GM12874 (cell line): ENCODE results near the gene PMP22.

Experiments used
- TF ChIP-seq, protein P1 (sequence below): IDR thresholded peaks from 2 replicates; pipeline ENCODE4 v1.5.1; 2011; ENCODE audit warnings: low read depth, mild to moderate bottlenecking, control low read depth, low read length, moderate library complexity; ENCODE audit not compliant: insufficient read depth

Gene PMP22

DNA sequence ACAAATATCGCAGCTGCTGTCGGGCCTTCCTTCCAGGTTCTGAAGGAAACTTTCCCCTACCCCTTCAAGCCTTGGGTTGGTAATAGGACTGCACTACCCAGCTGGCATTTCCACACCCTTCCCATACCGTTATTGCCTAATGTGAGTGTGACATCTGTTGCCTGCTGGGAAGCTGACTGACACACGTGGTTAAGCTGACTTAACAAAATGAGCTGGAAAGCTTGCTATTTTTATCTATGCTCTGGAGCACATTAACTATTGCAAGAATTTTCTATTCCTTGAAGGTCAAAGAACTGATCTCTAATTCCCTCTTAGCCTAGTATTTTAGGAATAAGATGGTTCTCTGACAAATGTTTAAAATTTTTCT is 79.5 kb downstream of the PMP22 start:
- TF ChIP-seq, protein P1, sequence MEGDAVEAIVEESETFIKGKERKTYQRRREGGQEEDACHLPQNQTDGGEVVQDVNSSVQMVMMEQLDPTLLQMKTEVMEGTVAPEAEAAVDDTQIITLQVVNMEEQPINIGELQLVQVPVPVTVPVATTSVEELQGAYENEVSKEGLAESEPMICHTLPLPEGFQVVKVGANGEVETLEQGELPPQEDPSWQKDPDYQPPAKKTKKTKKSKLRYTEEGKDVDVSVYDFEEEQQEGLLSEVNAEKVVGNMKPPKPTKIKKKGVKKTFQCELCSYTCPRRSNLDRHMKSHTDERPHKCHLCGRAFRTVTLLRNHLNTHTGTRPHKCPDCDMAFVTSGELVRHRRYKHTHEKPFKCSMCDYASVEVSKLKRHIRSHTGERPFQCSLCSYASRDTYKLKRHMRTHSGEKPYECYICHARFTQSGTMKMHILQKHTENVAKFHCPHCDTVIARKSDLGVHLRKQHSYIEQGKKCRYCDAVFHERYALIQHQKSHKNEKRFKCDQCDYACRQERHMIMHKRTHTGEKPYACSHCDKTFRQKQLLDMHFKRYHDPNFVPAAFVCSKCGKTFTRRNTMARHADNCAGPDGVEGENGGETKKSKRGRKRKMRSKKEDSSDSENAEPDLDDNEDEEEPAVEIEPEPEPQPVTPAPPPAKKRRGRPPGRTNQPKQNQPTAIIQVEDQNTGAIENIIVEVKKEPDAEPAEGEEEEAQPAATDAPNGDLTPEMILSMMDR = no peak

DNA sequence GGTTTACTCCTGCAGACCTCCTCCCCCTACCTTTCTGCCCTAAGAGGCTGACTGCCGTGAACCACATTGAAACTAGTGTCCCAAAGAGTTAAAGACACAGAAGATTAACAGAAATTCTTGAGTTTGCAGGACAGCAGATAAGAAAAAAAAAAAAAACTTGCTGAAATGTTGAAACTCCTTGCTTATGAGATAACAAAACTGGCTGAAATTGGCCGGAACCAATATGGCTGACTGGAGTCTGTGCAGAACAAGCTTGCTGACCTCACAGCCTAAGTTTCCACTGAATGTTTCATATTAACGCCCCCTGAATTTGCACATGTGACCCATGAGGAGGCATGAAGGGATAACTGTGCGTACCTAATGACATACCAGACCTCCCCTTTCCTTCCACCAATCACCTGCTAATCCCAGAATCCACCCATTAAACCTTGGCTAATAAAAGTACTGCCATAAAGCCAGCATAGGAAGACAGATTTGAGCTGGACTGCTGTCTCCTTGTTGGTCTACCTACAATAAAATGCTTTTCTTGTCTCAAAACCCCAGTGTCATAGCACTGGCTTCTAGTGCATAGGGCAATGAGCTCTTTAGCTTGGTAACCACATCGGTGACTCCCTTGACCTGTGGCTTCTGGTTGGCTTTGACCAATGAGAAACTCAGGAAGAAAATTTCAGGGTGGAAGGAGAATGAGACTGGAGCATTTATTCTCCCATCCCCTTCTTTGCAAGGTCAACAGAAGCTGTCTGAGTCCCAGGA is 80.1 kb downstream of the PMP22 start:
- TF ChIP-seq, protein P1 = no peak

DNA sequence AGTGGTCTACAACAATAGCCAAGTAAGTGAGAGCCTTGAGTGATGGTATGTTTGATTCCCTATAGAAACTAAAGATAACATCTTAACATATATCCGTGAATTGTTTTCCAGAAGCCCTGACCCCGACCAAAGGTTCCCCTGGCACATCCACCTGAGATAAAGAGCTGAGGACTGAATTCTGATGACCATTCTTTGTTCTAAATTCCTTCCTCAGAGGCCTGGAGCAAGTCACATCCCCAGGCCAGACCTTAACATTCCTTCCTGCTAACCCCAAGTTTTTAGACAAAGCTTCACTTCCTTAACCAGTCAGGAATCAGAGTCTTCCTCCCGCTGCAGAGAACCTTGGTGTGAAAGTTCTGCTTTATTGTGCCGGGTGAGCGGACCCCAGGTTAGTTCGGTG is 83.3 kb downstream of the PMP22 start:
- TF ChIP-seq, protein P1 = no peak

DNA sequence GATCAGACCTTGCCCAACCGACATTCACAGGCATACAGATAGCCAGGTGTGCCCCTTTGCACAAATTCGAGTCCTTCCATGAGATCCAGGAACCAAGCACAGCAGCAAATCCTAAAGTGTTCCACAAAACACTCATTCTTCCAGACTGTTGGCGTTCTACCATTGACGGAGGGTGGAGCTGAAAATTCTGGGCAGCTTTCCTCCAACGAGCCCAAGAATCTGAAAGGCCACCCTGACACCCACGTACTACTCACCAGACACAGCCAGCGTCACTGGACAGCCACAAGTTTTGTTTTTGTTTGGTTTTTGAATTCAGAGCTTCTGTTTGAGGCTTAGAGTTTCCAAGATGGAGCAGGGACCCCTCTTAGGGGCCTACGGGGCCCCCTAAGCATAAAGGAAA is 83.8 kb downstream of the PMP22 start:
- TF ChIP-seq, protein P1 = no peak

DNA sequence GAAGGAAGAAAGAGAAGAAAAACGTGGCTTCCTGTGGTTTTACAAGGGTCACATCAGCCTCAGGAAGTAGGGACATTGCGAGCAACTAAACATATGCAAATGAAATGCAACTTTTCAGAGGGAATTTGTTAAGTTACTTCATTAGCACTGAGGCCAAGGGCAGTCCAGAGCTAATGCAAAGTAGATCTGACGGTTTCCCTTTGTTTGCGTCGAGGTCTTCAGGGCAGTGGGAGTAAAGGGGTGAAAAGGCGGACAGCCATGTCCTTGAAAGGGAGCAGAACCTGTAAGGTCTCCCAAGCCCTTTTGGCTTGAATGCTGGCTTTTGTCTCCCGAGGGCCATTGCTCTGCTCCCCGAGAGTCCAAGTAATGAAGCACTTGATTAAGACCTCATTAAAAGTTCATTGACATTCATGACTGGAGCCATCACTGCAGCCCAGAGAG is 85.0 kb downstream of the PMP22 start:
- TF ChIP-seq, protein P1 = no peak
